Cardiac fibroblast (primary cell): ENCODE measurements around the gene STARD10.

ENCODE experiments used
- DNase-seq, 2 donors: peaks; one replicate each; pipeline versions ENCODE4 v3.0.0 to v3.0.0-alpha.2; 2010; ENCODE audit warnings: low read depth in 2 of 2
- H3K4me3 ChIP-seq, 2 donors: replicated peaks in 1 of 2; 1 replicate in 1 of 2; 2 replicates in 1 of 2; pipeline ENCODE4 v1.5.1; 2011; ENCODE audit warnings: low read depth in 2 of 2, low read length in 2 of 2, mild to moderate bottlenecking in 2 of 2, moderate library complexity in 1 of 2
- CTCF ChIP-seq: IDR thresholded peaks from one replicate; pipeline ENCODE4 v1.5.1; 2011; ENCODE audit warnings: low read depth, mild to moderate bottlenecking, low read length, inconsistent platforms

The STARD10 gene

GRCh38 chr11:72711141-72711540 is 82.7 kb downstream of the STARD10 start:
- H3K4me3 ChIP-seq, result no peak overlapping the region
- no peak for TF ChIP-seq CTCF
- no peak for DNase-seq

GRCh38 chr11:72710278-72710677 is 83.6 kb downstream of the STARD10 start:
- no peak overlapping the region for H3K4me3 ChIP-seq
- no peak for DNase-seq
- TF ChIP-seq CTCF, result no peak

- TF ChIP-seq CTCF, result no peak
- no peak for DNase-seq
Observed at GRCh38 chr11:72709478-72710238, 84.2 kb downstream of the STARD10 start.

GRCh38 chr11:72707032-72707431 is 86.8 kb downstream of the STARD10 start:
- DNase-seq, result no peak
- H3K4me3 ChIP-seq, result no peak overlapping the region
- no peak for TF ChIP-seq CTCF

More at GRCh38 chr11:72709478-72710238, 84.2 kb downstream of the STARD10 start:
- H3K4me3 ChIP-seq, result no peak overlapping the region

GRCh38 chr11:72706579-72706978 is 87.3 kb downstream of the STARD10 start:
- no peak for TF ChIP-seq CTCF
- no peak for DNase-seq
- H3K4me3 ChIP-seq, result no peak overlapping the region

GRCh38 chr11:72705442-72706365 is 88.1 kb downstream of the STARD10 start:
- no peak for TF ChIP-seq CTCF
- H3K4me3 ChIP-seq, result no peak overlapping the region
- DNase-seq, result no peak
